Measurements from ENCODE around the gene RHO. TPM values are rescaled to one million over a fixed set of nuclear protein-coding genes. Genes with fewer than 3 reads are reported as not detected.
A peak's percentile ranks its signal among the peaks of the same experiment; 100 is the strongest.
"Not testable (repeated sequence)": the region's sequence is repeated elsewhere in the genome, so short reads cannot be mapped to it uniquely, and the experiment has no call there.

RHO gene
- total RNA-seq, result not detected in 2 replicates

DNA sequence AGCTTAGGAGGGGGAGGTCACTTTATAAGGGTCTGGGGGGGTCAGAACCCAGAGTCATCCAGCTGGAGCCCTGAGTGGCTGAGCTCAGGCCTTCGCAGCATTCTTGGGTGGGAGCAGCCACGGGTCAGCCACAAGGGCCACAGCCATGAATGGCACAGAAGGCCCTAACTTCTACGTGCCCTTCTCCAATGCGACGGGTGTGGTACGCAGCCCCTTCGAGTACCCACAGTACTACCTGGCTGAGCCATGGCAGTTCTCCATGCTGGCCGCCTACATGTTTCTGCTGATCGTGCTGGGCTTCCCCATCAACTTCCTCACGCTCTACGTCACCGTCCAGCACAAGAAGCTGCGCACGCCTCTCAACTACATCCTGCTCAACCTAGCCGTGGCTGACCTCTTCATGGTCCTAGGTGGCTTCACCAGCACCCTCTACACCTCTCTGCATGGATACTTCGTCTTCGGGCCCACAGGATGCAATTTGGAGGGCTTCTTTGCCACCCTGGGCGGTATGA lies at the start of gene RHO:
TSS of gene RHO (plus strand) at position 51 of the 512 bp plus-strand sequence. CDS start at position 146, 95 bp downstream.
- intact Hi-C loops (cut with micrococcal nuclease), result no loop called here
- H3K4me3 Mint-ChIP-seq, result no peak within 1 kb of the TSS
- H3K4me1 Mint-ChIP-seq, result no peaks in the 10 kb centered on the region
- H3K27ac Mint-ChIP-seq, result no peak within 1 kb of the TSS
- DNase-seq, result no peak
- no peaks in the 10 kb centered on the region for H3K36me3 Mint-ChIP-seq (ENCODE audit: low read depth)
- H3K27me3 Mint-ChIP-seq, result no peaks in the 10 kb centered on the region
- no peaks in the 10 kb centered on the region for H3K9me3 Mint-ChIP-seq

DNA sequence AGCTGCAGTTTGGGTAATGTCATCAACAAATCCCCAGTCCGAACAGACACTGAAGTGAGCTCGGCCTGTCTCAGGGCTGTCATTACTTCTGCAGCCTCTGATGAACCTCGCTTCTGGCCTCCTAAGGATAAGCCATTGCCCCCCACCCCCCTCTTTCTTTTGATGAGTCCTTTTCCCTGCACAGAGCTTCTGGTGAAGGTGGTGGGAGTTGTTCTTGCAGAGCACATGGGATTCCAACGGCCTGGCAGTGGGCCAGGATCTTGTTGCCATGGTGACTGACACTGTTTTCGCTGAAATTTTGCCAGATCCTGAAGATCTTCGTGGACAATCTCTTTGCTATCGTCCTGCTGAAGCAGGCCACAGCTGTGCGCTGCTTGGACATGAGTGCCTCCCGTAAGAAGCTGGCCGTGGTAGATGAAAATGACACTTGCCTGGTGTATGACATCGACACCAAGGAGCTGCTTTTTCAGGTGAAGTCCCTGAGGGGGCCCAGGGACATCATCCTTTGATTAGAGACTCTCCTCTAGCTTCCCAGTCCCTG lies 47.1 kb upstream of the RHO start:
- peaks cover 11% of the 10 kb centered on the region for H3K36me3 Mint-ChIP-seq (ENCODE audit: low read depth)
- H3K27me3 Mint-ChIP-seq; H3K27ac Mint-ChIP-seq; DNase-seq; H3K9me3 Mint-ChIP-seq; H3K4me3 Mint-ChIP-seq; H3K4me1 Mint-ChIP-seq; intact Hi-C loops (cut with micrococcal nuclease): not testable (repeated sequence)

DNA sequence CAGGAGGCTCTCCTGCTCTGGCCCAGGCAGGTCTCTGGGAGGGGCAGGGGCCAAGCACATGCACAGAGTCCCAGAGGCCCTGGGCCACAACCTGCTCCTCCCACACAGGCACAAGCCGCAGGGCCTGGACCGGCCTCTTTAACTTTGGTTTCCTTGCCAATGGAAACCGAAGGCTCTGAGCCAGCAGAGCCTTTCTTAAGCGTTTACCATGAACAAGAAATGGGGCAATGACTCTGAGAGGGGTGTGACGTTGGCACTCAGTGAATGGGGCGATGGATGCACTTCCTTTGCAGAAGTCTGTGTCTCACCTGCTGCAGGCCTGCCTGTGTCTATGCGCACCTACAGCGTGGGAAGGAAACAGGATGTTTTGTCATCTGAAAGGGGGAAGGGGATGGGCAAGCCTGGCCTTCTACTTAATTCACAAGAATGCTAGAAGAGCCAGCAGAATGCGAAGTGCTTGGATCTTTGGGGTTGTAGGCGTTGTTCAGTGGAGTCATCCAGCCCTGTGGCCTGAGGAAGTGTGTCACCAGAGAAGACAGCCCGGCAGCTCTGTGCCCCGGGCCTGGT lies 46.6 kb upstream of the RHO start:
- intact Hi-C loops (cut with micrococcal nuclease), result no loop called here
- Mint-ChIP-seq H3K9me3 (no peaks in the 10 kb centered on the region), H3K27ac (peak overlapping the region; percentile 68), H3K36me3 (ENCODE audit: low read depth) (peaks cover 8% of the 10 kb centered on the region), H3K4me3 (no peak overlapping the region), H3K27me3 (no peaks in the 10 kb centered on the region), H3K4me1 (peaks cover 7% of the 10 kb centered on the region)
- DNase-seq, result peak; percentile 77

DNA sequence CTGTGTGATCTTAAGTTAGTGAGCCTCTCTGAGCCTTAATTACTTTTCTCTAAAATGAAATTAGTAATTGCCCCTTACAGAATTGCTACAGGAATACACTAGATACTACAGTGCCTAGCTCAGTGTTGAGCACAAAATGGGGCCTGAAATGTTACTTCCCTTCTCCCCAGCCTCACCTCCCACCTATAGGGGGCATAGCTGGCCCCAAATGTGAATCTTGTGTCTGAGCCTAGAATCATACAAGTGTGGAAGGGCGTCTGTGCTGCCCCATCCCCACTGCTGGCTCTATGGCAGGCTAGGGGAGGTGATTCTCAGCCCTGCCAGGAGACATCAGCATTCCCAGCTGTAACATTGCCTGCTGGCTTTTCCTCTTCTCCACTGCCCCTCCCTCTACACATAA lies 45.7 kb upstream of the RHO start:
- intact Hi-C loops (cut with micrococcal nuclease), result no loop called here
- Mint-ChIP-seq H3K27ac (no peak overlapping the region), H3K9me3 (no peaks in the 10 kb centered on the region), H3K4me3 (no peak overlapping the region), H3K27me3 (no peaks in the 10 kb centered on the region), H3K36me3 (ENCODE audit: low read depth) (peaks cover 8% of the 10 kb centered on the region), H3K4me1 (peaks cover 7% of the 10 kb centered on the region)
- DNase-seq, result no peak

DNA sequence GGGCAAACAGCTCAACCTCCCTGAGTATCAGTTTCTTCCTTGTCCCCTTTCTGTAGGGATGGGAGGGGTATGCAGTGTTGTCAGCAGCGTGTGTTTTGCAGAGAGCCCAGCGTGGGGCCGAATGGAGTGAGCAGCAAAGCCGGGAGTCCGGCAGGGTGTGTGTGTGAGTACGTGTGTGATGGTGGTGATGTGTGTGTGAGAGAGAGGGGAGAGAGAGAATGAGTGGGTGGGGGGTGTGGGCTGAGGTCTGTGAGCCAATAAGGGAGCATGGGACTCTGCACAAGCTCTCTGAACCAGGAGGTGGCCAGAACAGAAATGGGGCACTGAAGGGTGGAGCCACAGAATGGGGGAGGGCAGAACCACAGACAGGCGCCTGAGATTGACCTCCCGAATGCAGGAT lies 44.6 kb upstream of the RHO start:
- Mint-ChIP-seq H3K27me3 (no peaks in the 10 kb centered on the region), H3K36me3 (ENCODE audit: low read depth) (peaks cover 8% of the 10 kb centered on the region), H3K27ac (no peak overlapping the region), H3K4me1 (peaks cover 7% of the 10 kb centered on the region), H3K9me3 (no peaks in the 10 kb centered on the region), H3K4me3 (no peak overlapping the region)
- intact Hi-C loops (cut with micrococcal nuclease), result no loop called here
- DNase-seq, result no peak

DNA sequence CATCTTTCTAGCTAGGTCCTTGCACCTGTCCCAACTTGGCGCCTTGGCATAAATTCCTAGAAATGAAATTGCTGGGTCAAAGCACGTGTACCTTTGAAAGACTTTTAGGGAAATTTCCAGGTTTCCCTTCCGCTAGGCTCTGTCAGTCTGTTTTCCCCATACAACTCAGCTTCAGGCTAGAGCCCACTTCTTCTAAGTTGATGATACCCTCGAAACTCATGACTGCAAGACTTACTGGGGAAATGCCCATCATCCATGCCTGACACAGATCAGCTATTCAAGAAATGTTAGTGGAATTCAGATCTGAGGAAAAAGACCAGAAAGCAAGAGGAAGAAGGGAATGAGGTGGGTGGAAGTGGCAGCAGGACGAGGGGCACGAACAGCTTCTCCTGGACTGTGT lies 43.3 kb upstream of the RHO start:
- DNase-seq; H3K9me3 Mint-ChIP-seq; H3K27ac Mint-ChIP-seq; H3K4me1 Mint-ChIP-seq; intact Hi-C loops (cut with micrococcal nuclease); H3K36me3 Mint-ChIP-seq (ENCODE audit: low read depth); H3K4me3 Mint-ChIP-seq; H3K27me3 Mint-ChIP-seq: not testable (repeated sequence)

DNA sequence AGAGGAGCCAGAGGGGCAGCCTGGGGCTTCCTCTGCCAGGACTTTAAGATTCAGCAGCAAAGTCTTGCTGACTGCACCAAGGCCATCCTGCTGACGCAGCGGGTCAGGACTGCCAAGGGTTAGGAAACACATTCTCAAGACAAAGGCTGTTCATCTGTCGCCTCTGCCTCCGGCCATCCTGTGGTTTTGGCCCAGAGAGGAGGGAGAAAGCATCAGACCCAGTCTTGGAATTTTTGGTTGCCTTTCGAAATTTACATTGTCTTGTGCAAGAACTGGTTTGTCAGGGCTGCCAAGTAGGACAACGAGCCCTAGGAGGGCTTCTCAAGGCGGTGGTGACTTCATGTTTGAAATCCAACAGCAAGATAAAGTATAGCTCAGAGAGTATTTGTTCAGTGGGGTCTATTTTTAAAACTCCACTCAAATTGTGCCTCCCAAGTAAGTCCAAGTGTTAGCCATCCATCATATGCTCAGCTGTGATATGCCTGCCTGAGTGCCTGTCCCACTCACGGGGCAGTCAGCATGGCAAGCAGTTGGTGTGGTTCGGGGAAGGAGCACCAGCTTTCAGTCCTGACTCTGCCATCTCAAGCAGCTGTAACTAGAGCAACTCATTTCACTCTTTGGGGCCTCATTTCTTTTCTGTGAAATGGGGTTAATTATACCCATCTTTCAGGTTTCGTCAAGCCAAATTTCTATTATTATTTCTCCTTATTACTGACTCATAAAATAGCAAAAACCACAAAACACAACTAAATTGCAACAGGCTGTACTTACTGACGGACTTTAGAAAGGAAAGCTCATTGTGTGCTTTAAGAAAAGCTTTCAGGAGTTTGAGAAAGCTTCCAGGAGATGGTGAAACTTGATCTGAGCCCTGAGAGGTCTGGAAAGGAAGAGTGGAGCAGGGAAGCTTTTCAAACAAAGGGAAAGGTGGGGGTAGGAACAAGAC lies 42.4 kb upstream of the RHO start:
- Mint-ChIP-seq H3K4me1 (peaks cover 9% of the 10 kb centered on the region), H3K9me3 (no peaks in the 10 kb centered on the region), H3K27me3 (no peaks in the 10 kb centered on the region), H3K4me3 (no peak overlapping the region), H3K36me3 (ENCODE audit: low read depth) (peaks cover 7% of the 10 kb centered on the region), H3K27ac (no peak overlapping the region)
- intact Hi-C loops (cut with micrococcal nuclease), result no loop called here
- no peak for DNase-seq

DNA sequence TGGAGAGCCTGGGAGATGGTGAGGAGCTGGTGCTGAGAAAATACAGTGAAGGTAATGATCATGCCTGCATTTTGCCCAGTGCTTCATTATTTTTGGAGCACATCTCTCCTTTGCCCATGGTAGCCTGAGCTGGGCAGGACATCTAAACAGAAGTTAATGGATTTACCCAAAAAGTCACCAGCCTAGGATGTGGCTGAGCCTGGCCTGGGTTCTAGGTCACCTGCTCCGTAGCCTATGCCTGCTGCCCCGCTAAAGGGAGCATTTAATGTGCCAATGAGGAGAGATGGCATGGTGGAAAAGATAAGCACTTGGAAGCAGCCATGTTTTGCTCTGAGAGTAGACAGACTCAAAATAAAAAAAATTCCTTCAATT lies 41.8 kb upstream of the RHO start:
- Mint-ChIP-seq H3K9me3 (no peaks in the 10 kb centered on the region), H3K4me3 (no peak overlapping the region), H3K27ac (no peak overlapping the region), H3K27me3 (no peaks in the 10 kb centered on the region), H3K36me3 (ENCODE audit: low read depth) (peaks cover 7% of the 10 kb centered on the region), H3K4me1 (peaks cover 9% of the 10 kb centered on the region)
- intact Hi-C loops (cut with micrococcal nuclease), result no loop called here
- DNase-seq, result no peak

DNA sequence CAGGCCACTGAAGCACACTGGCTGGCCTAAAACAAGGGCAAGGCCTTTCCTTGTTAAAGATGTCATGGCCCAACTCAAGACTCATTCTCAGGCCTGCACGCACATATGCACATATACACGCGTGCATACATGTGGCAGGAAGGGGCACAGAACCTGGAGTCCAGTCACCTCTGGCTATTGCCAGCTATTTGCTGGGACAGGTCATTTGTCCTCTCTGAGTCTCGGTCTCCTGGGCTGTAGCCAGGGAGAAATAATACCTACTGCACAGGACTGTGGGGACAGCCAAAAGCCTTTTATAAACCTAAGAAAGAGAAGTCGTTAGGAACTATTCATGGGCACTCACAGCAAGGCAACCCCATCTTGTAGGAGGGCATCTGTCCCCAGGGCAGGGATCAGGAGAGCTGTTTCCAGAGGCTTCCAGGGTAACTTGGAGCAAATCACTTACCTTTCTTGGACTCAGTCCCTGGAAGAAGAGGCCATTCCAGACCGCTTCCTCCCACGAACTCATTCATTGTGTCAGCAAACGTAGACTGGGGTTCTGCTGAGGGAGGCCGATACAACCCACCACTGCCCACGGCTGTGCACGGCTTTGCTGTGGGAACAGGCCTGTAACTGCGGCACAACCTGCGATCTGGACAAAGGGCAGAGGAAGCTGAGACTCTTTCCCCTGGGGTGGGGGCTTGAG lies 41.1 kb upstream of the RHO start:
- no peaks in the 10 kb centered on the region for H3K9me3 Mint-ChIP-seq
- H3K4me3 Mint-ChIP-seq, result no peak overlapping the region
- no peaks in the 10 kb centered on the region for H3K27me3 Mint-ChIP-seq
- H3K36me3 Mint-ChIP-seq (ENCODE audit: low read depth), result peaks cover 3% of the 10 kb centered on the region
- H3K4me1 Mint-ChIP-seq, result peaks cover 4% of the 10 kb centered on the region
- no peak overlapping the region for H3K27ac Mint-ChIP-seq
- DNase-seq, result no peak
- intact Hi-C loops (cut with micrococcal nuclease), result no loop called here

DNA sequence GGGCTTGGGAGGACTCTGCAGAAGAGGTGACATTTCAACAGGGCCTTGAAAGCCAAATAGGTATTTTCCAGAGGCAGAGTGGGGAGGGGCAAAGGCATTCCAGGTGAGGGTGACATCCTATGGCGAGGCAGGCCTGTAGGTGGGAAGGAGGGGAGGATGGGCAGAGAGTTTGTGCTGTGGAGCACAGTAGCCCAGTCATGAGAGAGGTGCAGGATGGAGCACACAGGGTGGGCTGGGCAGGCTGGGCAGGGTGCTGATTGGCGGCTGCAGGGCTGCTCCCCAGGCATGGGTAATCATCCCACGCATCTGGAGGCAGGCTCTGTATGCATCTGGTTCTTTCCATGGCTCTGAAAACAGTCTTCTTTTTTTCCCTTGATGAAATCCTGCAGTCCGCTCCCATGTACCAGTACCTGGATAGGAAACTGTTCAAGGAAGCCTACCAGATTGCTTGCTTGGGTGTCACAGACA lies 40.5 kb upstream of the RHO start:
- H3K4me1 Mint-ChIP-seq; H3K9me3 Mint-ChIP-seq; DNase-seq; H3K4me3 Mint-ChIP-seq; H3K36me3 Mint-ChIP-seq (ENCODE audit: low read depth); H3K27ac Mint-ChIP-seq; intact Hi-C loops (cut with micrococcal nuclease); H3K27me3 Mint-ChIP-seq: not testable (repeated sequence)

DNA sequence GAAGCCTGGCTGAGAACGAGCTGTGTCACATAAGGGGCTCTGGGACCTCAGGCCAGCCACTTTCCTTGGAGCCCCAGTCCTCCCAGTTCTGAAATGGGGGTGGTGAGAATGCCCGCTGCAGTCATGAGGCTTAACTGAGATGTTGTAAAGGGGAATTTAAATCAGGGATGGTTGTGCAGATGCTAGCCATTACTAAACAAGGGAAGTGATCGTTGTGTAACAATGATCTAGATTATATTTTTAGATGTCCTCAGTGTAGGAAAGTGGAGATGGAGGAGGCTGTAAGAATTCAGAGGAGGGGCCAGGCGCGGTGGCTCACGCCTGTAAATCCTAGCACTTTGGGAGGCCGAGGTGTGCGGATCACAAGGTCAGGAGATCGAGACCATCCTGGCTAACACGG lies 39.2 kb upstream of the RHO start:
- H3K27me3 Mint-ChIP-seq; H3K4me1 Mint-ChIP-seq; H3K4me3 Mint-ChIP-seq; intact Hi-C loops (cut with micrococcal nuclease); H3K9me3 Mint-ChIP-seq; DNase-seq; H3K27ac Mint-ChIP-seq; H3K36me3 Mint-ChIP-seq (ENCODE audit: low read depth): not testable (repeated sequence)

DNA sequence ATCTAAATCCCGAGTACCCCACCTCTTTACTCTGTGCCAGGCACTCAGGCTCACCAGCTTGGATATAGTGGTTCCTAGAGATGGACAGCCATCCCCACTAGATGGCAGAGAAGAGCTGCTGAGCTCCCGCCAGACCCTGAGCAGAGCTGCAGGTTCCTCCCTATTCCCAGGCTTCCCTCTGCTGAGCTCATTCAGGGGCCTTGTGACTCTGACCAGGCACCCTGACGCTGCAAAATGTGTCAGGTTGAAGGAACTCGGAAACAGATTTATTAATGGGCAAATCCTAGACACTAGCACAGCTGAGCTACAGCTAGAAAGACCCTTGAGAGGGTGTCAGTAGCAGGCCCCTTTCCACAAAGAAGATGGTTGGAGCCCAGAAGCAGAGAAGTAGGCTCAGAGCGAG lies 38.2 kb upstream of the RHO start:
- Mint-ChIP-seq H3K4me1 (peaks cover 2% of the 10 kb centered on the region), H3K9me3 (no peaks in the 10 kb centered on the region), H3K27ac (no peak overlapping the region), H3K36me3 (ENCODE audit: low read depth) (no peaks in the 10 kb centered on the region), H3K4me3 (no peak overlapping the region), H3K27me3 (no peaks in the 10 kb centered on the region)
- intact Hi-C loops (cut with micrococcal nuclease), result loop anchor here (1.0 to 10.0 kb wide), 4 partner anchors 115 to 507 kb away; partner anchors contain the start of gene PLXND1
- peak; percentile 85 for DNase-seq

DNA sequence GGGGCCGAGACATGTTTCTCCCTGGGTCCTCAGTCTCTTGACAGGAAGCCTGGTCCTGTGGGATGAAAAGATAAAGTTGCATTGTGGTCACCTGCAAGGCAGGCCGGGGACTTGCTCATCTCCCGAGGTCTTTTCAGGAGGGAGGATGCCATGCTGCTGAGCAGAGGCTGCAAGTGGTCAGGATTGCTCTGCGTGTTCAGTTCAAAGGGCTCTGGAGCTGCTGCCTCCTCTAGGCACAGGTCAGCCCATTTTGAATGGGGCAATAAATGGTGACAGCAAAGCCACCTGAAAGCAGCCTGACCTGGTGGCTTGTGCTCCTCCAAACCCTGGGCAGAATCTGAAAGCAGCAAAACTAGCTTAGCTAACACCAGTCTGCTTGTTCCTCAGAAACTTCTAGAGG lies 37.4 kb upstream of the RHO start:
- H3K4me3 Mint-ChIP-seq, H3K27ac Mint-ChIP-seq: not testable (repeated sequence)
- intact Hi-C loops (cut with micrococcal nuclease), result loop anchor here (5.0 to 10.0 kb wide), 2 partner anchors 114 to 506 kb away; partner anchors contain the start of gene PLXND1

More for the DNA sequence above, 37.4 kb upstream of the RHO start:
- not testable (repeated sequence) for H3K9me3 Mint-ChIP-seq; H3K27me3 Mint-ChIP-seq; H3K4me1 Mint-ChIP-seq; H3K36me3 Mint-ChIP-seq (ENCODE audit: low read depth); DNase-seq

Data from activated CD4-positive, alpha-beta T cell treated with anti-CD3 and anti-CD28 coated beads, Interleukin-2, amount 10 ng/mL, durations not matched to agents 24 days and 14 days (primary cell).